GM18861 (cell line): ENCODE measurements around the gene DCANP1.

Experiments used
- ATAC-seq: cut with Tn5 transposase; IDR thresholded peaks from one replicate; pipeline ENCODE4 v1.9.1; 2021; ENCODE audit not compliant: unreplicated experiment

Gene DCANP1

DNA sequence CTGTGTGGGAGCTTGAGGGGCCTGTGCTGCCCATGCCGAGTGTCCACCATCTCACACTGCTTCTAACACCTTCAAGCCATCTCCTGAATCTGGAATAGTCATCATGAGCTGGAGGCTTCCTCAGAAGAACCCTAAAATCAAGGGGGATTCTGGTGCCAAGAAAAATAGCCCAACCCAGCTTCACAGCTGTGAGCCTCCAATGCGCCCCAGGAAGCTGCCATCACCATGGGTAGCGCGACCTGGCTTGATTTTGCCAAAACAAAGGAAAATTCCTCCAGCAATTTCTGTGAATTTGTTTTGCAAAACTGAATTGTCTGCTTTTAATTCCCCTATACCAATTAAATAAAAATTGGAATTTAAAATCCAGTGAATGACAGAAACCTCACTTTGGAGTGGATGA lies 11.2 kb upstream of the DCANP1 start:
- ATAC-seq, result no peak

DNA sequence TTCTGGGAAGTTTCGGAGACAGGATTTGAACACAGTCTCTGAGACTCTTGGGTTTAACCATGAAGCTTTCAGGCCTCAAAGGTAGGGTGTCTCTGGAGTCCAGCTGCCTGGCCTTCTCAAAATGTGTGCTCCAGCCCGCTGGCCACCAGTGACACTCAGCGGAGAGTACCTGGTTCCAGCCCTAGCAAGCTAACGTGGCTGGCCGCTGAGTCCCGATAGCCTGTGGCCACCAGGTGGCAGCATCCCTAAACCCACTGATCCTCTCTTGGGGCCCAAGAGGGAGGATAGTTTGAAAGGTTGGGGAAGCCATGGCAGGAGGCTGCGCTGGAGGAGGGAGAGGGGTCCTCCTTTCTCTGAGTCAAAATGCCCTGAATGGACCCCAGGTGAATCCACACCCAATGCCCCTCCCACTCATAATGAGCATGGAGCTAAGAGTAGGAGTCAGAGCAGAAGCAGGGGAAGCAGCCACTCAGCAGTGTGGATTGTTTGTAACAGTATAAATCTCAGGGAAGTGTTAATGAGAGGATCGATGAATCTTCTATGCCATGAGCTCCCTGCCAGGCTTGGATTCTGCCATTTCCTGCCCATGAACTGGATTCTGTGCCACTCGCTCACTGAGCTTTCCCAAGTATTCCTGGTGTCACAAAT lies 10.4 kb upstream of the DCANP1 start:
- no peak for ATAC-seq

GRCh38 chr5:135456238-135457099 lies 9.3 kb upstream of the DCANP1 start:
- ATAC-seq, result peak; percentile 59

- no peak for ATAC-seq
Measured at GRCh38 chr5:135455876-135456237, 8.7 kb upstream of the DCANP1 start.

DNA sequence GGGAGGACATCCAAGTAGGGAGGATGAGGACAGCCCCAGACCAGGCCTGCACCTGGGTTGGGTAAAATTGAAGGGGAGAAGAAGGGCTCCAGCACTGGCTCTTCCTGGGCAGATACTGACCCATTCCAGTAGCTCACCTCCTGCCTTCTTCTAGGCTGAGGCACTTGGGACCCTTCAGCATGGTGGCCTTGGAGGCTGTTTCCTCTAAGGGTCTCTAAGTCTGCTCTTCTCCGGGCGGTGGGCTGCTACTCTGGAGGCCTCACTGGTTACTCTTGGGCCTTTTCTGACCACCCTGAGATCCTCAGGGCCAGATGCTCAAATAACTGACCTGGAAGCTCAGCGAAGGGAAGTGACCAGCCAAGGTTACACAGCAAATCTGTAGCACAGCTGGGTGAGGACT lies 7.8 kb upstream of the DCANP1 start:
- no peak for ATAC-seq

GRCh38 chr5:135453613-135454012 lies 6.5 kb upstream of the DCANP1 start:
- ATAC-seq, result no peak

- no peak for ATAC-seq
Measured at GRCh38 chr5:135452321-135453030, 5.3 kb upstream of the DCANP1 start, which contains the start of gene TIFAB. Gene TIFAB (minus strand): TSS chr5:135452351. CDS start chr5:135449939, 2,412 bp downstream.

- ATAC-seq, result no peak
Measured at GRCh38 chr5:135451581-135452320, 4.6 kb upstream of the DCANP1 start.

GRCh38 chr5:135450952-135451351 lies 3.8 kb upstream of the DCANP1 start:
- no peak for ATAC-seq

- ATAC-seq, result no peak
Measured at GRCh38 chr5:135450336-135450735, 3.2 kb upstream of the DCANP1 start.

GRCh38 chr5:135449644-135450043 lies 2.5 kb upstream of the DCANP1 start:
- ATAC-seq, result no peak

DNA sequence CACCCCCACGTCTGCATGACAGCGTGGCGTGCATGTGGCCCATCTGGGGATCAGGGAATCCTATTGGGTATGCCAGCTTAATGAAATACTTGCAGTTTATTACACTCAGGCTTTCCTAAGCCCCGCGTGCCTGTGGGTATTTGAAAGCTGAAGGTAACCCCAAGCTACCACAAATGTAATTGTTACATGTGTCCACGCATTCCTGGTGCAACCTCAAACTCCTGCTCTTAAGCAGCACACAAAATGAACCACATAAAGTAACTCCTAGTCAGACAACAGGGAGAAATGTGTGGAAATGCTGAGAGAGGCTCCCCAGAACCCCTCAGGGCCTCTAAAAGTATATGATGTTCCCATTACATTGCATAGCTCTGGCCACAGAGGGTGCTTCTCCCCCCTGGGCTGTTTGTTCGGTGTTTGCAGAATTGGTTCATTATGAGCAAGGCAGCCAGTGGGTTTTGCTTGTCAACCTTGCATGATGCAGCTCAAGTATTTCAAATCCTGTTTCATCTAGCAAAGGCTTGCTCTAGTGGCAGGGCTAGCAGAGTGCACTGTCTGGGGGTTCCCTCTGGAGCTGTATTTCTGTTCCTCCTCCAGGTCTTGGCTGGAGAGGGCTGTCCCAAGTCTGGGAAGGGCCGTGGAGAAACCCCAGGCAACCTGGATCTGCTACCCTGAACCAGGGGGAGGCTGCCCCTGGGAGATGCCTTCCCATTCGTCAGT lies 1.8 kb upstream of the DCANP1 start:
- no peak for ATAC-seq

GRCh38 chr5:135448071-135448739 lies 1.1 kb upstream of the DCANP1 start:
- ATAC-seq, result no peak

GRCh38 chr5:135446615-135447014 lies 533 bp downstream of the DCANP1 start:
- no peak for ATAC-seq

DNA sequence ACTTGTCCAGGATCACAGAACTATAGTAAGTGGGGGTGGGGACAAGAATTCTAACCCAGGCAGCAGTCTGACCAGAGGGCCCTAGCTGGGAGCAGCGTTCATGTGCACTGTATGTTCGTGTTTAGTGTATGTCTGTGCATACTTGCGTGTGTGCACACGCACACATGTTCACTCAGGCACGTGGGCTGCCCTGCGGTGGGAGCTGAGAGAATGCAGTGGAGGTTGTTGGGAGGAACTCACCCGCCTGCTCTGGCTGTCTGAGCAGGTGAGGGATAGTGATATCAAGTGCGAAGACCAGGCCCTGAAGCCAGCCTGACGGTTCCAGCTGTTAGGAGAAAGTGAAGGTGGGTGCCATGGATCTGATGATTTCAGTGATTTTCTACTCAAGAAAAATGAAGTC lies 942 bp downstream of the DCANP1 start:
- no peak for ATAC-seq

DNA sequence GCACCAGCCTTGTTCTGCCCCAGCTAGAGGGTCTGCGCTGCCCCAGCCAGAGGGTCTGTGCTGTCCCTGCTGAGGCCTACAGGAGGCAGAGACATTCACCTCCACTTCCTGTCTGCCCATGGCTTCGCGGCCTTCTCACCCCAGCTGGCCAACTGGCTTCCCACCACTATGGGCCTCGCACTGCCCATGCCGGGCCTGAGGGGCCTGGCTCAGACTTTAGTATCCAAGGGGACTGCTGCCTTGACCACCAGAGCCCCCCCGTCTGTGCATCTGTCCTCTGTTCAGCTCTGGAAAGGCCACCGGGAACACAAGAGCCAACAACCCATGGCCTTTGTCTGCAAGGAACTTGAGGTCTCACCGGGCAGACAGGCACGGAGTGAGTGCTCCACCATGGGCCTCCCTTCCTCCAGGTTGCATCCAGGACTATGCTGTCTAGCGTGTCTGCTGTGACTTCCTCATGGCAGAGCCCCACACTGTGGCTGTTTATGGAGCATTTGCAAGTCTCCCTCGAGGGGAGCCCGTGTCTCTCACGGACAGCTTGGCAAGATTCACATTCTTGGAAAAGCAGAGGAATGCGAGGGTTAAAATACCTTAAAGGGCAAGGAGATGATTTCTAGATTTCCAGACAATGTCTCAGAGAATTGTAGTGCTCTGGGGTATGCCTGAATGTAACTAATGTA lies 1.7 kb downstream of the DCANP1 start:
- no peak for ATAC-seq

DNA sequence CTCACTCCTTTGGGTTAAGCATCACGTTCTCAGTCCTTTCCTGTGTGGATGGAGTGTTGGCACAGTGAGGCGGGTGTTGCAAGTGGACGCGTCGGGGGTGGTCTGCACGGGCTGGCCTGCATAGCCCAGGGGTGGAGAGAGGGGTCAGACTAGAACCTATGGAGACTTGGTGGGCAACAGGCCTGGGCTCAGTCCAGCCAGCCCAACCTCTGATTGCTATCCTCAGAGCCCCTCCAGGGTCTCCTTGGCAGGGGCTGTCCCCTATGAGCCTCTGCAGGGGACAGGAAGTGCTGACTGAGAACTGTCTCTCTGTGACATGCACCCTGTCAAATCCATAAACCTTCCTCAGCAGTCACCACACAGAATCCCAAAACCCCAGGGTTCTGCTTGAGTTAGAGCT lies 2.3 kb downstream of the DCANP1 start:
- ATAC-seq, result no peak

DNA sequence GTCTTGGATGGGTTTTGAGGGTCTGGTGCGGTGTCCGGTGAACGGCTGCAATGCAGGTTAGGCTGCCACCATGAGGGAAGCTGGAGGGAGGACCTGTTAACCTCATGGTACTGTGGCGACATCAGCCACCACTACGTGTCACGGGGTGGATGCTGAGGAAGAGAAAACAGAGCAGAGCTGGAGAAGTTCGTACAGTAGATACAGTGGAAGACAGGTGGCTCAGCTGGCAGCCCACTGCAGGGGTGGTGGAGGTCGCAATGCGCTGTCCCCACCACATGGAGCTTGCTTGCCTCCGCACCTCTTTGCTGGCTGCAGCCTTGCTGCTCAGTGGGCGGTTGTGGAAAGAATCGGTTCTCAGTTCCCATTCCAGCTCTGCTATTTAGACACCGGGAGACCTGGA lies 2.8 kb downstream of the DCANP1 start:
- no peak for ATAC-seq

DNA sequence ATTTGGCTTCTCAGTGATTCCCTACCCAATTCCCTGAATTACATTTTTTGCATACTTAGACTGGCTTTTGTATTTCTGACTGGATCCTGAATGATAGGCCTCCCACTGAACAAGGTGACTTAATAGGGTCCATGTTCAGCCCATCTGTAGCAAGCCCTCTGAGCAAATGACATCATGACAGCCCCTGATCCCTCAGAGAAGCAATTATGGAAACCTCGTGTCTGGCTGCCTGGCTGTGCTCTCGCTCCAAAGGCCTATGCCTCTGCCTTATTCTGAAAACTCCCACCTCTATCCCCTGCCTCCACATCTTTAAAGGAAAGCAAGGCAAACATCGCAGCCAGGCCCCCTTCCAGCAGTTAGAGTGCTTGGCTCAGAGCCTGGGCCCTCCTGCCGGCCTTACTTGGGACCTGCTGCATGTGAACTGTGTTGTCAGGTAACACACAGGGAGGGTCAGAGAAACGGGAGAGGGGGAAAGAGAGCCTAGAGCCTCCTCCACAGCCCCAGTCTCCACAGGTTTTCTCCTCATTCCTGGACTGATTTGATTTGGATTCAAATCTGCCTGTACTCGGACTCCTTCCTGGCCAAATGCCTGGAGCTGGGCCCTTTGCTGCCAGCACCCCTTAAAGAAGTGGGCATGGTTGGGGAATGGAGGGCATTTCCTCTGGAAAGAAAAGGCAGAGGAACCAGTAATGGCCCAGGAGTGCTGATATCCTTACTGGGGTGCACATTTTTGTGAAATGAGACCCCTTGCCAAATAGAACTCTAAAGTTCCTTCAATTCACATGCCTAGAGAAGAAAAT lies 3.8 kb downstream of the DCANP1 start:
- no peak for ATAC-seq
